MM.1S (cell line): ENCODE measurements around the gene SPTBN1.

ENCODE experiments used
- DNase-seq: peaks from one replicate; pipeline ENCODE4 v3.0.0-alpha.2; 2015
- H2AFZ ChIP-seq: fragments of 300-600 bp; sonication (generic); 2 replicates; pipeline ENCODE4 v1.6.0; 2016; ENCODE audit warnings: antibody characterized with exemption, low read length
- H3F3A ChIP-seq: fragments of 300-600 bp; sonication (generic); 2 replicates; pipeline ENCODE4 v1.6.1; 2016; ENCODE audit warnings: mild to moderate bottlenecking, antibody characterized with exemption, low read length, moderate library complexity, mixed read lengths; ENCODE audit not compliant: insufficient read depth
- H3K27ac ChIP-seq: fragments of 300-600 bp; sonication (generic); 2 replicates; pipeline ENCODE4 v1.5.1; 2016; ENCODE audit warnings: mild to moderate bottlenecking, low read length
- H3K27me3 ChIP-seq: fragments of 300-600 bp; sonication (generic); replicated peaks from 2 replicates; pipeline ENCODE4 v1.6.0; 2016; ENCODE audit warnings: low read length; ENCODE audit not compliant: insufficient read depth
- H3K36me3 ChIP-seq: fragments of 300-600 bp; sonication (generic); replicated peaks from 2 replicates; pipeline ENCODE4 v1.6.1; 2016; ENCODE audit warnings: mild to moderate bottlenecking, low read length, mixed read lengths; ENCODE audit not compliant: insufficient read depth
- H3K4me1 ChIP-seq: fragments of 300-600 bp; sonication (generic); 2 replicates; pipeline ENCODE4 v1.6.1; 2016; ENCODE audit warnings: low read length, mixed read lengths
- H3K4me2 ChIP-seq: fragments of 300-600 bp; sonication (generic); 2 replicates; pipeline ENCODE4 v1.6.0; 2016; ENCODE audit warnings: low read depth, low read length
- H3K4me3 ChIP-seq: fragments of 300-600 bp; sonication (generic); 2 replicates; pipeline ENCODE4 v1.5.1; 2016; ENCODE audit warnings: low read length, mixed read lengths
- H3K79me2 ChIP-seq: fragments of 300-600 bp; sonication (generic); 2 replicates; pipeline ENCODE4 v1.6.1; 2016; ENCODE audit warnings: mixed run types, low read length, mixed read lengths
- H3K9ac ChIP-seq: fragments of 300-600 bp; sonication (generic); 2 replicates; pipeline ENCODE4 v1.6.1; 2016; ENCODE audit warnings: low read length, mixed read lengths
- H3K9me2 ChIP-seq: fragments of 300-600 bp; sonication (generic); replicated peaks from 2 replicates; pipeline ENCODE4 v1.6.1; 2016; ENCODE audit warnings: mild to moderate bottlenecking, low read length, mixed read lengths; ENCODE audit not compliant: insufficient read depth
- H3K9me3 ChIP-seq: fragments of 300-600 bp; sonication (generic); replicated peaks from 2 replicates; pipeline ENCODE4 v1.6.1; 2016; ENCODE audit warnings: mild to moderate bottlenecking, low read length, mixed read lengths; ENCODE audit not compliant: insufficient read depth
- H4K20me1 ChIP-seq: fragments of 300-600 bp; sonication (generic); 2 replicates; pipeline ENCODE4 v1.6.1; 2016; ENCODE audit warnings: mild to moderate bottlenecking, low read length, moderate library complexity, mixed read lengths; ENCODE audit not compliant: insufficient read depth
- CTCF ChIP-seq: fragments of 300-600 bp; sonication (generic); IDR thresholded peaks from 2 replicates; pipeline ENCODE4 v1.5.1; 2016; ENCODE audit warnings: antibody characterized with exemption, low read length, mixed read lengths
- EZH2 ChIP-seq: fragments of 300-600 bp; sonication (generic); optimal IDR thresholded peaks from 2 replicates; pipeline ENCODE3; 2017; ENCODE audit warnings: low read depth, mild to moderate bottlenecking, antibody characterized with exemption, low read length, mixed read lengths
- EZH2phosphoT487 ChIP-seq: fragments of 300-600 bp; sonication (generic); IDR thresholded peaks from 2 replicates; pipeline ENCODE4 v1.6.1; 2018; ENCODE audit warnings: antibody characterized with exemption, low read length

The SPTBN1 gene

GRCh38 chr2:54535599-54536195 lies 79.6 kb downstream of the SPTBN1 start:
- Histone ChIP-seq H3K79me2 (peaks cover 6% of the 10 kb centered on the region; the same call in 1 of the 2 replicates), H2AFZ (no peak overlapping the region), H3K9me2 (no peaks in the 10 kb centered on the region), H3K4me1 (peaks cover 11% of the 10 kb centered on the region), H4K20me1 (no peaks in the 10 kb centered on the region), H3K9ac (no peak overlapping the region), H3K27me3 (no peaks in the 10 kb centered on the region; the same call in 1 of the 2 replicates), H3K4me3 (no peak overlapping the region), H3F3A (peaks cover 4% of the 10 kb centered on the region), H3K36me3 (no peaks in the 10 kb centered on the region), H3K9me3 (no peaks in the 10 kb centered on the region), H3K27ac (no peak overlapping the region), H3K4me2 (no peak overlapping the region)
- no peak for TF ChIP-seq EZH2
- TF ChIP-seq EZH2phosphoT487: no peak
- TF ChIP-seq CTCF: no peak
- no peak for DNase-seq

GRCh38 chr2:54536720-54537119 lies 80.6 kb downstream of the SPTBN1 start:
- H2AFZ ChIP-seq: no peak overlapping the region
- no peaks in the 10 kb centered on the region for H4K20me1 ChIP-seq
- H3K79me2 ChIP-seq: no peaks in the 10 kb centered on the region; the same call in 1 of the 2 replicates
- no peaks in the 10 kb centered on the region; the same call in 1 of the 2 replicates for H3K27me3 ChIP-seq
- no peak overlapping the region for H3K4me3 ChIP-seq
- H3K9ac ChIP-seq: no peak overlapping the region
- H3K9me2 ChIP-seq: no peaks in the 10 kb centered on the region
- peaks cover 2% of the 10 kb centered on the region; the same call in 1 of the 2 replicates for H3F3A ChIP-seq
- TF ChIP-seq EZH2phosphoT487 (no peak), CTCF (no peak), EZH2 (no peak)
- DNase-seq: no peak
- no peaks in the 10 kb centered on the region for H3K36me3 ChIP-seq
- no peak overlapping the region for H3K27ac ChIP-seq
- H3K9me3 ChIP-seq: no peaks in the 10 kb centered on the region
- H3K4me2 ChIP-seq: no peak overlapping the region
- peaks cover 8% of the 10 kb centered on the region for H3K4me1 ChIP-seq

DNA sequence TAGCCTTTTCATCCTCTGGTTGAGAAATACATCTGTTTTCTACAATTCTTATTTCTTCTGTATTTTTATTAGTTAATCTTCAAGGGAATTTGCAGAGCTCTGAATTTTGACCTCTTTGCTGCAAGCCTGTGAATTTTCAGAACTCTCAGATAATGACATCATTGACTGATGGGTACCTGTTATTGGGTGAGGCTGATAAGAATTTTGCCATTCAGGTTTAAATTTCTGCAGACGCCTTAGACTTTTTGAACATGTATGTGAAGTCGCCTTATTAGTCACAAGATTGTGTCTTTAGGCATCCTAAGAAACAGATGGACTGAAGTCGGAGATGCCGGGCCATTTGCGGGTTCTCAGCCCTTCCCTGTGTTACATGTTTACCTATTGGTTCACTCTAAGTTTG lies 82.4 kb downstream of the SPTBN1 start:
- Histone ChIP-seq H3K79me2 (peaks cover 6% of the 10 kb centered on the region; the same call in 1 of the 2 replicates), H3K27me3 (no peaks in the 10 kb centered on the region; the same call in 1 of the 2 replicates), H3K27ac (no peak overlapping the region), H4K20me1 (no peaks in the 10 kb centered on the region), H3F3A (peaks cover 7% of the 10 kb centered on the region; the same call in 1 of the 2 replicates), H3K4me3 (no peak overlapping the region), H3K4me2 (no peak overlapping the region), H3K36me3 (no peaks in the 10 kb centered on the region), H3K9ac (no peak overlapping the region), H2AFZ (no peak overlapping the region), H3K9me2 (no peaks in the 10 kb centered on the region), H3K9me3 (no peaks in the 10 kb centered on the region), H3K4me1 (peaks cover 11% of the 10 kb centered on the region)
- TF ChIP-seq CTCF (no peak), EZH2phosphoT487 (no peak), EZH2 (no peak)
- DNase-seq: no peak
